Kasumi-1 (cell line): ENCODE data around the gene PSEN1.
"Not testable (repeated sequence)": the region's sequence is repeated elsewhere in the genome, so short reads cannot be mapped to it uniquely, and the experiment has no call there.

Experiments used
- DNase-seq, 2 experiments: peaks; one replicate each; lab custom pipeline; 2025; lab: John Stamatoyannopoulos, UW

The PSEN1 gene

GRCh38 chr14:73167727-73168126 lies 31.4 kb downstream of the PSEN1 start:
- no peak for DNase-seq

GRCh38 chr14:73168274-73168673 lies 32.0 kb downstream of the PSEN1 start:
- no peak for DNase-seq

GRCh38 chr14:73168691-73169090 lies 32.4 kb downstream of the PSEN1 start:
- no peak for DNase-seq

GRCh38 chr14:73169855-73170254 lies 33.5 kb downstream of the PSEN1 start:
- not testable (repeated sequence) for DNase-seq

- no peak for DNase-seq
These were observed 34.4 kb downstream of the PSEN1 start for GRCh38 chr14:73170686-73171085.

GRCh38 chr14:73172500-73172899 lies 36.2 kb downstream of the PSEN1 start:
- DNase-seq: no peak

GRCh38 chr14:73173092-73173735 lies 36.9 kb downstream of the PSEN1 start:
- DNase-seq: peak; percentile 67 to 89

DNA sequence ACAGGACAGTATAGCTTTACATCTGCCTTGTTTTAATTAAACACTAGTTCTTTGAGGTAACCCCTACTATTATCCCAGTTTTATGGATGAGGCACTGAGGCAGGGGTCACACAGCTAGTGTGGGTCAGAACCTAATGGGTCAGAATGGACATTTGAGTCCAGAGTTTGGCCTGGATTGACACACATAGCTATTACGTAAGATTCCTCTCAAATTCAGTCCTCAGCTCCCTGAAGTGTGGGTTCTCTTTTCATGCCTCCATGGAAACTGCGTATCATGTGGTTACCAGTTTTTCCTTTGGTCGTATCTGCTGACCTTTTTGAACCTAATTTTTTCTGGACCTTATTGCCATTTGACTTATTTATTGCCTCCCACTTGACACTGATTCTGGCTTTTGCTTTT lies 40.4 kb downstream of the PSEN1 start:
- no peak for DNase-seq

DNA sequence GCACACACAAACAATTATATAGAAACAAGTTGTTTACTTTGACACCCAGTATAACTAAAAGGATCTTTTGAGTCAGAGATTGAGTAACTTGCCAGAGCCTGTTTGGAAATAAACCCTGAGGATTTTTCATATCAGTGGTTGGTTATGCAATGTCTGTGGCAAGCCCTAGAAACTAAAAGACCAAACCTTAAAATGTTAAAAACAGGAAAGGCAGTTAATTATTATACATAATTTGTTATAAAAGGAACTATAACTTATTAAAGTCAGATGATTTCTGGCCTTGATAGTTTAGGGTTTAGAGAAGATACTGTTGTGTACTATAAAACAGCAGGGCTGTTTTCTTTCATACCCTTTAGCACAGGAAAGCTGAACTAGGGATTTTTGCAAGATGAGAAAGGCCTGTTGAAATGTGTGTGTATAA lies 44.1 kb downstream of the PSEN1 start:
- DNase-seq: peak; percentile 49 to 57

GRCh38 chr14:73180969-73181368 lies 44.7 kb downstream of the PSEN1 start:
- not testable (repeated sequence) for DNase-seq

- DNase-seq: no peak
These were observed 52.2 kb downstream of the PSEN1 start for GRCh38 chr14:73188501-73188911.

- DNase-seq: no peak
These were observed 53.3 kb downstream of the PSEN1 start for GRCh38 chr14:73189651-73190050.

- DNase-seq: no peak
These were observed 55.1 kb downstream of the PSEN1 start for GRCh38 chr14:73191441-73191840.

DNA sequence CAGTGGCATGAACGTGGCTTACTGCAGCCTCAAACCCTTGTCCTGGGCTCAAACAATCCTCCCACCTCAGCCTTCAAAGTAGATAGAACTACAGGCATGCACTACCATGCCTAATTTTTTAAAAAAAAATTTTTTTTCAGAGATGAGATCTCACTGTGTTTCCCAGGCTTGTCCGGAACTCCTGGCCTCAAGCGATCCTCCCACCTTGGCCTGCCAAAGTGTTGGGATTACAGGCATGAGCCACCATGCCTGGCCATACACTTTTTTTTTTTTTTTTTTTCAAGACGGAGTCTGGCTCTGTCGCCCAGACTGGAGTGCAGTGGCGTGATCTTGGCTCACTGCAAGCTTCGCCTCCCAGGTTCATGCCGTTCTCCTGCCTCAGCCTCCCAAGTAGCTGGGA lies 58.0 kb downstream of the PSEN1 start:
- DNase-seq: not testable (repeated sequence)

DNA sequence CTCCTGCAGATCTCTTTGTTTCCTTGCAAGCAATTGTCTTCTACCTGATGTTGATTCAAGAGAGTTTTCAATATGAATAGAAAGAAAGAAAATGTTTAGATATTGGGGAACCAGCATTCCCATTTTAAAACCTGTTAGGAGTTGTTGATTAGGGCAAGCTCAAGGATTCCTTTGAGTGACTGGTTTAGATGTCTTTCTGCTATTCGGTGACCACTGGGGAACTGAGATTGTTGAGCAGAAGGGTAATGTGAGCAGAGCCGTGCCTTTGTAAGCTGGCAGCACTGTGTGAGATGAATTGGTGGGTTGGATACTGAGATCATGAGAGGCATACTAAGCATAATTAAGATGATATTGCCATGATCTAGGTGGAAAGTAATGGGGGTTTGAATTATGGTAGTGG lies 61.9 kb downstream of the PSEN1 start:
- DNase-seq: no peak

- no peak for DNase-seq
These were observed 67.2 kb downstream of the PSEN1 start for GRCh38 chr14:73203527-73203926.

DNA sequence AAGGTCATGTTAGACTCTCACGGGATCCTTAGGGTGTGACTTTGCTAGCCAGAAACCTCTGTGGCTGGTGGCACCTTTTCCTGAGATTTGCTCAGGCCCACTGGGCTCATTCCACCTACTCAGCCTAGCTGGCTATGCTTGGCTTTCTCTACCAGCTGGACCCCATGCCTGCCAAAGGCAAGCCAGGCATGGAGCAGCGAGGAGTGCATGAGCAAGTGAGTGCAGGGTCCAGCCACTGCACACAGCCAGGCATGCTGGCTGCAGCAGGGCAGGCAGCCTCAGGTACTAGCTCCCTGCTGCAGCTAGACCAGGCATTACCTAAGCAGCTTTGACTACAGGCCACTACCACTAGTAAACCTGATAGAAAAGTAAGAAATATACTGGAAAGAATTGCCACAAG lies 71.3 kb downstream of the PSEN1 start:
- DNase-seq: no peak

DNA sequence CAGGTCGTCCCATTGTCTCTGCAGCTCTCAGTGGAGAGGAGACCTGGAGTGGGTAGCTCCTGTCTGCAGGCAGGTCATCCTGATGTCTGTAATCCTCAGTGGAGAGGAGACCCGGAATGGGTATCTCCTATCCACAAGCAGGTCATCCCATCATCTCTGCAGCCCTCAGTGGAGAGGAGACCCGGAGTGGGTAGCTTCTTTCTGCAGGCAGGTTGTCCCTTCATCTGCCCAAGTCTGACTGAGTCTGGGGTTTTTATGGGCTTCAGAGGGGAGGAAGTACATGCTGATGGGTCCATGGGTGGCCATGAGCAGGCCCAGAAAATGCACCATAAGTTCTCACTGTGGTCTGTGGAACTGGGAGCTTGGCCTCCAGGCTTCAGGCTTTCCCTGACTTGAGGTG lies 72.1 kb downstream of the PSEN1 start:
- DNase-seq: no peak

GRCh38 chr14:73208846-73209245 lies 72.5 kb downstream of the PSEN1 start:
- DNase-seq: no peak

DNA sequence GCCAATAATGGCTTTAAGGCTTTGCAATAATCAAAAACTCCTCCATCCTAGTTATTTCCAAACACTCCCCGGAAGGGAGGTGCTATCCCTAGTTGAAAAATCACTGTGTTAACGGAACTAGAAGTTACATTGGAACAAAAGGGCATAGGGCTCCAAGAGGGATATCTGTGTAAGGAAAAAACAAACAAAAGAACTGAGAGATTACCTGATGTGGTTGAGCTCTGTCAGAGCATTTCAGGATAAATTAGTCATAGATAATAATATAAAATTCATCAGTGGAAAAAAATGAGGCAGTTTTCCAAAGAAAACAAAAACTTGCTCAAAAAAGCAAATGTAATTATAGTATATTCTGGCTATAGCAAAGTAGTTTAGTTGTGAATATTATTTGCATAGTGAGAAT lies 73.6 kb downstream of the PSEN1 start:
- no peak for DNase-seq

DNA sequence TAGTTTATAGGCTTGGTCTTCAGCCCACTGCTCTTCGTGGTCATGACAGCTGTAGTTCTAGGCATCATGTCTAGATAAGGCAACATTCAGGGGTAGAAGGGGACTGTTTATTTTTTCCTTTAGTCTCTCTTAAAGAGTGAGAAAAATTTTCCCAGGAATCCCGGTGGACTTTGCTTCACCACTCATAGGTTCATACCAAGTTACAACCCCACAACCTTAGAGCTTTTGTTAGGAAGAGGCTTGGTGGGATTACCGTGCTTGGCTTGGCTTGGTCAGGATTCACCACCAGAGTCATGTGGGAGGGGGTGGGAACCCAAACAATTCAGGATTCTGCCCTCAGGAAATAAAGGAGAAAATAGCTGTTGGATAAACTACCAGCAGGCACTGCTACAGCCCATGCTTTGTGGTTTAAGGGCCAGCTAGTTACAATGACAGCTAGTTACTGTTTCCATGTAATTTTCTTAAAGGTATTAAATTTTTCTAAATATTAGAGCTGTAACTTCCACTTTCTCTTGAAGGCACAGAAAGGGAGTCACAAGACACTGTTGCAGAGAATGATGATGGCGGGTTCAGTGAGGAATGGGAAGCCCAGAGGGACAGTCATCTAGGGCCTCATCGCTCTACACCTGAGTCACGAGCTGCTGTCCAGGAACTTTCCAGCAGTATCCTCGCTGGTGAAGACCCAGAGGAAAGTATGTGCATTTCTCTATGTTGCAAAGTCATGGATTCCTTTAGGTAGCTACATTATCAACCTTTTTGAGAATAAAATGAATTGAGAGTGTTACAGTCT lies 75.1 kb downstream of the PSEN1 start:
- no peak for DNase-seq

DNA sequence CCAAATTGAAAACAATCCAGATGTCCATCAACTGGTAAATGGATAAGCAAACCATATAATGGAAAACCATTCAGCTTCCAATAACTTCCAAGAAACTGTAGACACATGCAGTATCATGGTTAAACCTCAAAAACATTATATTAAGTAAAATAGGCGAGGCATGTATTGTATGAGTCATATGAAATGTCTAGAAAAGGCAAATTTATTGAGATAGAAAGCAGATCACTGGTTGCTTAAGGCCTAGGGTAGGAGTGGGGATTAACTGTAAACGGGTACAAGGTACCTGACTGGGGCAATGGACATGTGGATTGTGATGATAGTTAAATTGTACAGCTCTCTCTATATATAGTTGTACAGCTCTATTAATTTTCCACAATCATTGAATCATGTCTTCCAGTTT lies 79.7 kb downstream of the PSEN1 start:
- DNase-seq: no peak

GRCh38 chr14:73217411-73217810 lies 81.1 kb downstream of the PSEN1 start:
- DNase-seq: no peak

GRCh38 chr14:73220061-73220460 lies 83.8 kb downstream of the PSEN1 start:
- no peak for DNase-seq
